K562 (cell line): ENCODE measurements around the gene BCAR3. TPM values are rescaled to one million over a fixed set of nuclear protein-coding genes. Genes with fewer than 3 reads are reported as not detected.
A peak's percentile ranks its signal among the peaks of the same experiment; 100 is the strongest.

ENCODE experiments used
- ATAC-seq: fragments of 200-7000 bp; cut with Tn5 transposase; 3 replicates; pipeline ENCODE4 v1.9.1; 2020; ENCODE audit warnings: moderate library complexity
- BruUV-seq: library from RNA; stranded (reverse); fragments of 400-500 nt; replicated peaks from 2 replicates; lab custom pipeline; 2021; lab: Mats Ljungman, UMichigan
- CTCF ChIA-PET: fragments of 300-600 bp; formaldehyde crosslinking; extraction: SDS; loops from one replicate; lab custom pipeline; 2021; ENCODE audit warnings: low intra/inter-chr PET ratio; lab: Yijun Ruan, JAX
- POLR2A ChIA-PET: fragments of 300-600, 350-650 bp; sonication (Branson Sonifier 250); formaldehyde crosslinking; extraction: SDS; loops from one replicate; lab custom pipeline; 2021; ENCODE audit warnings: antibody characterized with exemption, inconsistent platforms; lab: Yijun Ruan, JAX
- DNase-seq, 4 experiments: peaks; one replicate each; pipeline versions ENCODE4 v3.0.0 to v3.0.0-alpha.2; 2011 to 2018; ENCODE audit warnings: low spot score in 3 of 4, mixed read lengths in 3 of 4; ENCODE audit errors: extremely low read depth in 1 of 4
- FAIRE-seq: peaks from 2 replicates; lab custom pipeline; 2011; peaks lifted over from hg19 to GRCh38; lab: Jason Lieb, UNC
- H2AFZ ChIP-seq: 2 replicates; pipeline ENCODE4 v1.6.0; 2011; ENCODE audit warnings: low read depth, low read length, control low read depth, inconsistent platforms
- H3K27ac ChIP-seq: fragments of 200-600 bp; 3 replicates; pipeline ENCODE4 v1.8.0; 2011; ENCODE audit warnings: low read depth, mild to moderate bottlenecking, control low read depth, inconsistent platforms, low read length, moderate library complexity, mixed read lengths; ENCODE audit errors: extremely low read depth
- H3K27me3 ChIP-seq, 2 experiments: fragments of 300-600 bp in 1 of 2; 2 replicates in 1 of 2; 3 replicates in 1 of 2; pipeline versions ENCODE4 v1.6.0 to v1.8.0; 2011; ENCODE audit warnings: inconsistent platforms in 2 of 2, low read length in 2 of 2, mild to moderate bottlenecking in 1 of 2, mixed read lengths in 1 of 2, moderate library complexity in 1 of 2; ENCODE audit not compliant: control insufficient read depth in 2 of 2, insufficient read depth in 2 of 2
- H3K36me3 ChIP-seq: fragments of 300-600 bp; 3 replicates; pipeline ENCODE4 v1.8.0; 2011; ENCODE audit warnings: mild to moderate bottlenecking, low read length, inconsistent platforms; ENCODE audit not compliant: control insufficient read depth, insufficient read depth
- H3K4me1 ChIP-seq, 2 experiments: fragments of 200-600 bp in 1 of 2; replicated peaks in 1 of 2; 2 replicates in 1 of 2; 3 replicates in 1 of 2; pipeline versions ENCODE4 v1.5.1 to v1.8.0; 2011; ENCODE audit warnings: inconsistent platforms in 2 of 2, low read length in 2 of 2, mild to moderate bottlenecking in 1 of 2, mixed read lengths in 1 of 2, moderate library complexity in 1 of 2; ENCODE audit not compliant: control insufficient read depth in 2 of 2, insufficient read depth in 2 of 2
- H3K4me2 ChIP-seq: 2 replicates; pipeline ENCODE4 v1.6.1; 2011; ENCODE audit warnings: low read length, control low read depth, inconsistent platforms, mixed read lengths; ENCODE audit not compliant: insufficient read depth
- H3K4me3 ChIP-seq: fragments of 200-600 bp; sonication (generic), shearing (Covaris generic); 2 replicates; pipeline ENCODE4 v1.5.1; 2016; ENCODE audit warnings: control low read depth, inconsistent platforms
- H3K79me2 ChIP-seq: fragments of 200-600 bp; 3 replicates; pipeline ENCODE4 v1.8.0; 2011; ENCODE audit warnings: low read length, inconsistent platforms; ENCODE audit not compliant: control insufficient read depth, insufficient read depth
- H3K9ac ChIP-seq, 2 experiments: 2 replicates each; pipeline versions ENCODE4 v1.6.0 to v1.6.1; 2011; ENCODE audit warnings: low read depth in 2 of 2, low read length in 2 of 2, control low read depth in 1 of 2, inconsistent platforms in 1 of 2, mild to moderate bottlenecking in 1 of 2, mixed read lengths in 1 of 2; ENCODE audit not compliant: insufficient read depth in 1 of 2
- H3K9me1 ChIP-seq: one replicate; pipeline ENCODE4 v1.6.0; 2011; ENCODE audit warnings: inconsistent platforms, mild to moderate bottlenecking, low read length, moderate library complexity; ENCODE audit not compliant: control insufficient read depth, insufficient read depth
- H3K9me3 ChIP-seq: replicated peaks from 2 replicates; pipeline ENCODE4 v1.5.1; 2011; ENCODE audit warnings: low read depth, low read length, inconsistent platforms; ENCODE audit not compliant: control insufficient read depth, insufficient read depth
- H4K20me1 ChIP-seq: replicated peaks from 2 replicates; pipeline ENCODE4 v1.6.1; 2011; ENCODE audit warnings: low read length, inconsistent platforms, mixed read lengths; ENCODE audit not compliant: control insufficient read depth, insufficient read depth
- ARID1B ChIP-seq: fragments of 450-650 bp; IDR thresholded peaks from 2 replicates; pipeline ENCODE4 v1.6.1; 2016; ENCODE audit warnings: antibody characterized with exemption, mild to moderate bottlenecking, inconsistent platforms
- FIP1L1 ChIP-seq: fragments of 200-400 bp; formaldehyde crosslinking; IDR thresholded peaks from 2 replicates; pipeline ENCODE4 v1.6.1; 2018; ENCODE audit warnings: mild to moderate bottlenecking, low read depth, low read length; ENCODE audit not compliant: poor library complexity, severe bottlenecking
- HDAC8 ChIP-seq: fragments of 450-650 bp; IDR thresholded peaks from 2 replicates; pipeline ENCODE4 v1.6.1; 2016; ENCODE audit warnings: mild to moderate bottlenecking, missing genetic modification characterization, moderate library complexity, missing compliant biosample characterization
- PCBP1 ChIP-seq: fragments of 200-400 bp; formaldehyde crosslinking; IDR thresholded peaks from 2 replicates; pipeline ENCODE4 v1.6.1; 2018; ENCODE audit warnings: mild to moderate bottlenecking, low read depth, low read length; ENCODE audit not compliant: poor library complexity, severe bottlenecking
- RBM22 ChIP-seq: fragments of 200-400 bp; formaldehyde crosslinking; IDR thresholded peaks from 2 replicates; pipeline ENCODE4 v1.6.1; 2018; ENCODE audit warnings: low read length, low read depth; ENCODE audit not compliant: poor library complexity, severe bottlenecking
- RNF2 ChIP-seq: sonication (generic); IDR thresholded peaks from 2 replicates; pipeline ENCODE4 v1.6.1; 2016
- TAF7 ChIP-seq: fragments of 450-650 bp; IDR thresholded peaks from 2 replicates; pipeline ENCODE4 v1.6.1; 2016; ENCODE audit warnings: missing genetic modification characterization, missing compliant biosample characterization
- TAL1 ChIP-seq: fragments of 450-650 bp; IDR thresholded peaks from 2 replicates; pipeline ENCODE4 v1.6.1; 2016; ENCODE audit warnings: mild to moderate bottlenecking
- TCF3 ChIP-seq: sonication (generic); formaldehyde crosslinking; IDR thresholded peaks from 2 replicates; pipeline ENCODE4 v1.4.0; 2020; ENCODE audit warnings: mild to moderate bottlenecking, missing genetic modification reagents
- ZC3H11A ChIP-seq: IDR thresholded peaks from 2 replicates; pipeline ENCODE4 v1.6.1; 2012; ENCODE audit warnings: low read depth, low read length, improper control_type of control experiment
- WGBS: fragments of 100-300 bp; shearing (Covaris generic); methylation state at CpG from one replicate; pipeline ENCODE4 v1.1.6; 2016; ENCODE audit warnings: low coverage, mixed read lengths; ENCODE audit not compliant: insufficient coverage; ENCODE audit errors: missing lambda C conversion rate; 5-methylcytosine and 5-hydroxymethylcytosine counted together
- in situ Hi-C: fragments of 300-500 bp; cut with MboI; formaldehyde crosslinking; loops from 4 replicates; pipeline ENCODE4 v1.15.0; 2018; ENCODE audit warnings: inconsistent platforms, mixed read lengths
- intact Hi-C: fragments of 100-400 bp; cut with micrococcal nuclease; formaldehyde crosslinking; loops from 2 replicates; pipeline ENCODE4 v1.14.2; 2022
- polyA plus RNA-seq, 8 experiments: library from polyadenylated mRNA; depleted of rRNA in 4 of 8; stranded (reverse) in 5 of 8; unstranded in 3 of 8; fragments of >200 nt; fragmentation: Nextera tagmentation in 2 of 8; fragmentation: Illumina TruSeq in 1 of 8; extraction: Ambion mirVana in 2 of 8; extraction: Trizol in 1 of 8; gene quantifications; 2 replicates each; pipeline versions ENCODE4 v1.2.1 to v1.2.3, GENCODE V29; 2011 to 2014; ENCODE audit warnings: inconsistent platforms in 1 of 8, missing spikeins in 1 of 8
- total RNA-seq, 7 experiments: library from RNA; depleted of rRNA in 6 of 7; stranded (reverse); fragments of >200 nt in 6 of 7; fragmentation: Illumina TruSeq in 2 of 7; extraction: Trizol in 2 of 7; gene quantifications; 2 replicates each; pipeline versions ENCODE4 v1.2.1 to v1.2.3, GENCODE V29; 2011 to 2021; ENCODE audit warnings: low replicate concordance in 1 of 7
- TF ChIP-seq, protein P1 (sequence below), 2 experiments: fragments of 150-350 bp in 1 of 2; IDR thresholded peaks; 2 replicates each; pipeline ENCODE4 v1.6.1; 2012 to 2016; ENCODE audit warnings: low read depth in 2 of 2, low read length in 2 of 2, mild to moderate bottlenecking in 1 of 2, moderate library complexity in 1 of 2
- TF ChIP-seq, protein P2 (sequence below): sonication (generic); formaldehyde crosslinking; IDR thresholded peaks from 2 replicates; pipeline ENCODE4 v1.8.0; 2022; ENCODE audit warnings: mild to moderate bottlenecking, missing genetic modification reagents
- TF ChIP-seq, protein P3 (sequence below): fragments of 250-450 bp; sonication (Bioruptor Pico); IDR thresholded peaks from 2 replicates; pipeline ENCODE4 v1.4.0; 2020; ENCODE audit warnings: mild to moderate bottlenecking

Gene BCAR3
- total and polyA plus RNA-seq, 9 of the 15 experiments (the other 6 are each of a cell fraction or from before 2014, with no cell fraction given): 1.8 to 6.3 (median 3.8) TPM

DNA sequence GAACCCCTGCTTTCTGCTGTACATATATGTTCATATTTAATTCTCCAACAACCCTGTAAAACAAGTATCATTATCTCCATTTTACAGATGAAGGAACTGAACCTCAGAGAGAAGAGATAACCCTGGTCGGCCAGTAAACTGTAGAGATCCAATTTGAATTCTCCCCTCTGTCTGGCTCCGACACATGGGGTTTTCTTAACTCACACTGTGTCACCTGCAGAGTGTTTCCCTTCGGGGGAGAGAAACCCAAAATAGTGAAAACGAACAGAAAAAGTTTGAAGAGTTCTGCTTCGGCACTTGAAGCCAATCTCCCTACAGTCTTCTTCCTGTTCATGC is 17.4 kb upstream of the BCAR3 start:
- Histone ChIP-seq H3K27me3 (peaks cover 0 to 43% of the 10 kb centered on the region in 2 experiments; a peak in 3 of 5 replicates), H3K4me3 (no peak overlapping the region), H3K9me1 (no peaks in the 10 kb centered on the region), H3K9ac (no peak overlapping the region), H3K36me3 (no peaks in the 10 kb centered on the region), H4K20me1 (0 out of 2 replicates have a peak, but pooled peaks cover 3% of the 10 kb centered on the region), H3K79me2 (no peaks in the 10 kb centered on the region), H3K9me3 (no peaks in the 10 kb centered on the region), H3K4me1 (peaks cover 0 to 11% of the 10 kb centered on the region in 2 experiments; a peak in 4 of 5 replicates), H3K4me2 (peak overlapping the region; percentile 14; the same call in 1 of the 2 replicates), H2AFZ (peak overlapping the region; percentile 17; the same call in 1 of the 2 replicates), H3K27ac (no peak overlapping the region)
- FAIRE-seq (no peak), DNase-seq (no peak), ATAC-seq (no peak)
- WGBS: 0% methylated on average over 5 of the region's 5 CpGs
- no TSS peak for BruUV-seq
- in situ Hi-C loops: no loop called here
- intact Hi-C loops: no loop called here
- ChIA-PET POLR2A (interaction anchor here (0.5 to 0.7 kb wide), 3 partner anchors 11 to 46 kb away, joined by 3 read pairs; partner anchors contain the start of gene BCAR3), CTCF (interaction anchor here (0.7 kb wide), 1 partner anchor 68 kb away, joined by 5 read pairs; no protein-coding TSS in a partner anchor)
- peak; percentile 15; the same call in 1 of the 2 replicates for TF ChIP-seq ARID1B
- TF ChIP-seq, protein P1, sequence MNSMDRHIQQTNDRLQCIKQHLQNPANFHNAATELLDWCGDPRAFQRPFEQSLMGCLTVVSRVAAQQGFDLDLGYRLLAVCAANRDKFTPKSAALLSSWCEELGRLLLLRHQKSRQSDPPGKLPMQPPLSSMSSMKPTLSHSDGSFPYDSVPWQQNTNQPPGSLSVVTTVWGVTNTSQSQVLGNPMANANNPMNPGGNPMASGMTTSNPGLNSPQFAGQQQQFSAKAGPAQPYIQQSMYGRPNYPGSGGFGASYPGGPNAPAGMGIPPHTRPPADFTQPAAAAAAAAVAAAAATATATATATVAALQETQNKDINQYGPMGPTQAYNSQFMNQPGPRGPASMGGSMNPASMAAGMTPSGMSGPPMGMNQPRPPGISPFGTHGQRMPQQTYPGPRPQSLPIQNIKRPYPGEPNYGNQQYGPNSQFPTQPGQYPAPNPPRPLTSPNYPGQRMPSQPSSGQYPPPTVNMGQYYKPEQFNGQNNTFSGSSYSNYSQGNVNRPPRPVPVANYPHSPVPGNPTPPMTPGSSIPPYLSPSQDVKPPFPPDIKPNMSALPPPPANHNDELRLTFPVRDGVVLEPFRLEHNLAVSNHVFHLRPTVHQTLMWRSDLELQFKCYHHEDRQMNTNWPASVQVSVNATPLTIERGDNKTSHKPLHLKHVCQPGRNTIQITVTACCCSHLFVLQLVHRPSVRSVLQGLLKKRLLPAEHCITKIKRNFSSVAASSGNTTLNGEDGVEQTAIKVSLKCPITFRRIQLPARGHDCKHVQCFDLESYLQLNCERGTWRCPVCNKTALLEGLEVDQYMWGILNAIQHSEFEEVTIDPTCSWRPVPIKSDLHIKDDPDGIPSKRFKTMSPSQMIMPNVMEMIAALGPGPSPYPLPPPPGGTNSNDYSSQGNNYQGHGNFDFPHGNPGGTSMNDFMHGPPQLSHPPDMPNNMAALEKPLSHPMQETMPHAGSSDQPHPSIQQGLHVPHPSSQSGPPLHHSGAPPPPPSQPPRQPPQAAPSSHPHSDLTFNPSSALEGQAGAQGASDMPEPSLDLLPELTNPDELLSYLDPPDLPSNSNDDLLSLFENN (IDR thresholded peaks at IDR 0.05; ENCODE audit: low read depth in 2 of 2, low read length in 2 of 2): no peak
- no peak for TF ChIP-seq PCBP1
- TF ChIP-seq FIP1L1: no peak
- no peak for TF ChIP-seq TAF7
- no peak for TF ChIP-seq HDAC8 (tag)
- TF ChIP-seq, protein P2, sequence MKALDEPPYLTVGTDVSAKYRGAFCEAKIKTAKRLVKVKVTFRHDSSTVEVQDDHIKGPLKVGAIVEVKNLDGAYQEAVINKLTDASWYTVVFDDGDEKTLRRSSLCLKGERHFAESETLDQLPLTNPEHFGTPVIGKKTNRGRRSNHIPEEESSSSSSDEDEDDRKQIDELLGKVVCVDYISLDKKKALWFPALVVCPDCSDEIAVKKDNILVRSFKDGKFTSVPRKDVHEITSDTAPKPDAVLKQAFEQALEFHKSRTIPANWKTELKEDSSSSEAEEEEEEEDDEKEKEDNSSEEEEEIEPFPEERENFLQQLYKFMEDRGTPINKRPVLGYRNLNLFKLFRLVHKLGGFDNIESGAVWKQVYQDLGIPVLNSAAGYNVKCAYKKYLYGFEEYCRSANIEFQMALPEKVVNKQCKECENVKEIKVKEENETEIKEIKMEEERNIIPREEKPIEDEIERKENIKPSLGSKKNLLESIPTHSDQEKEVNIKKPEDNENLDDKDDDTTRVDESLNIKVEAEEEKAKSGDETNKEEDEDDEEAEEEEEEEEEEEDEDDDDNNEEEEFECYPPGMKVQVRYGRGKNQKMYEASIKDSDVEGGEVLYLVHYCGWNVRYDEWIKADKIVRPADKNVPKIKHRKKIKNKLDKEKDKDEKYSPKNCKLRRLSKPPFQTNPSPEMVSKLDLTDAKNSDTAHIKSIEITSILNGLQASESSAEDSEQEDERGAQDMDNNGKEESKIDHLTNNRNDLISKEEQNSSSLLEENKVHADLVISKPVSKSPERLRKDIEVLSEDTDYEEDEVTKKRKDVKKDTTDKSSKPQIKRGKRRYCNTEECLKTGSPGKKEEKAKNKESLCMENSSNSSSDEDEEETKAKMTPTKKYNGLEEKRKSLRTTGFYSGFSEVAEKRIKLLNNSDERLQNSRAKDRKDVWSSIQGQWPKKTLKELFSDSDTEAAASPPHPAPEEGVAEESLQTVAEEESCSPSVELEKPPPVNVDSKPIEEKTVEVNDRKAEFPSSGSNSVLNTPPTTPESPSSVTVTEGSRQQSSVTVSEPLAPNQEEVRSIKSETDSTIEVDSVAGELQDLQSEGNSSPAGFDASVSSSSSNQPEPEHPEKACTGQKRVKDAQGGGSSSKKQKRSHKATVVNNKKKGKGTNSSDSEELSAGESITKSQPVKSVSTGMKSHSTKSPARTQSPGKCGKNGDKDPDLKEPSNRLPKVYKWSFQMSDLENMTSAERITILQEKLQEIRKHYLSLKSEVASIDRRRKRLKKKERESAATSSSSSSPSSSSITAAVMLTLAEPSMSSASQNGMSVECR (CRISPR knock-in tag): no peak
- no peak for TF ChIP-seq ZC3H11A
- peak; percentile 22; the same call in 1 of the 2 replicates for TF ChIP-seq TAL1
- no peak for TF ChIP-seq RBM22
- TF ChIP-seq TCF3 (CRISPR knock-in tag): 0 out of 2 replicates have a peak, but pooled peaks have one; percentile 7
- TF ChIP-seq, protein P3, sequence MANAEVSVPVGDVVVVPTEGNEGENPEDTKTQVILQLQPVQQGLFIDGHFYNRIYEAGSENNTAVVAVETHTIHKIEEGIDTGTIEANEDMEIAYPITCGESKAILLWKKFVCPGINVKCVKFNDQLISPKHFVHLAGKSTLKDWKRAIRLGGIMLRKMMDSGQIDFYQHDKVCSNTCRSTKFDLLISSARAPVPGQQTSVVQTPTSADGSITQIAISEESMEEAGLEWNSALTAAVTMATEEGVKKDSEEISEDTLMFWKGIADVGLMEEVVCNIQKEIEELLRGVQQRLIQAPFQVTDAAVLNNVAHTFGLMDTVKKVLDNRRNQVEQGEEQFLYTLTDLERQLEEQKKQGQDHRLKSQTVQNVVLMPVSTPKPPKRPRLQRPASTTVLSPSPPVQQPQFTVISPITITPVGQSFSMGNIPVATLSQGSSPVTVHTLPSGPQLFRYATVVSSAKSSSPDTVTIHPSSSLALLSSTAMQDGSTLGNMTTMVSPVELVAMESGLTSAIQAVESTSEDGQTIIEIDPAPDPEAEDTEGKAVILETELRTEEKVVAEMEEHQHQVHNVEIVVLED (CRISPR knock-in tag): no peak
- no peak for TF ChIP-seq RNF2
